Measurements from ENCODE around the gene PFKP.

Gene PFKP

GRCh38 chr10:3145366-3145765 is 78.0 kb downstream of the PFKP start:
- no peak overlapping the region for H3K4me3 ChIP-seq (ENCODE audit: low read length)
- H3K79me2 ChIP-seq (ENCODE audit: control insufficient read depth, low read length): no peaks in the 10 kb centered on the region
- no peaks in the 10 kb centered on the region for H3K9me3 ChIP-seq (ENCODE audit: control insufficient read depth, insufficient read depth, low read length)
- H3K4me2 ChIP-seq (ENCODE audit: low read length): no peak overlapping the region
- no peaks in the 10 kb centered on the region for H3K27me3 ChIP-seq (ENCODE audit: control insufficient read depth, low read length)
- H3F3A ChIP-seq (ENCODE audit: control insufficient read depth, insufficient read depth): 0 out of 2 replicates have a peak, but pooled peaks cover 4% of the 10 kb centered on the region
- H3K4me1 ChIP-seq (ENCODE audit: control insufficient read depth, low read length): no peaks in the 10 kb centered on the region
- no peaks in the 10 kb centered on the region for H3K9me2 ChIP-seq (replicated peaks; ENCODE audit: control insufficient read depth, low read length)
- H3K27ac ChIP-seq (ENCODE audit: low read depth, low read length): no peak overlapping the region
- H4K20me1 ChIP-seq (ENCODE audit: control insufficient read depth, insufficient read depth, low read depth, low read length): no peaks in the 10 kb centered on the region
- H3K36me3 ChIP-seq (ENCODE audit: control insufficient read depth, low read length): peaks cover 70% of the 10 kb centered on the region
- TF ChIP-seq EZH2phosphoT487 (IDR thresholded peaks at IDR 0.05; ENCODE audit: borderline replicate concordance, low read length): no peak
- TF ChIP-seq CTCF (IDR thresholded peaks at IDR 0.05; ENCODE audit: low read depth, low read length, poor library complexity, severe bottlenecking): no peak

GRCh38 chr10:3146289-3146688 is 78.9 kb downstream of the PFKP start:
- no peaks in the 10 kb centered on the region for H3K79me2 ChIP-seq (ENCODE audit: control insufficient read depth, low read length)
- H3K9me2 ChIP-seq (replicated peaks; ENCODE audit: control insufficient read depth, low read length): no peaks in the 10 kb centered on the region
- H3K9me3 ChIP-seq (ENCODE audit: control insufficient read depth, insufficient read depth, low read length): no peaks in the 10 kb centered on the region
- H3K4me1 ChIP-seq (ENCODE audit: control insufficient read depth, low read length): no peaks in the 10 kb centered on the region
- no peak for TF ChIP-seq CTCF (IDR thresholded peaks at IDR 0.05; ENCODE audit: low read depth, low read length, poor library complexity, severe bottlenecking)
- TF ChIP-seq EZH2phosphoT487 (IDR thresholded peaks at IDR 0.05; ENCODE audit: borderline replicate concordance, low read length): no peak
- H3F3A ChIP-seq (ENCODE audit: control insufficient read depth, insufficient read depth): no peaks in the 10 kb centered on the region
- no peaks in the 10 kb centered on the region for H3K27me3 ChIP-seq (ENCODE audit: control insufficient read depth, low read length)
- peaks cover 69% of the 10 kb centered on the region for H3K36me3 ChIP-seq (ENCODE audit: control insufficient read depth, low read length)
- no peak overlapping the region for H3K4me2 ChIP-seq (ENCODE audit: low read length)
- no peaks in the 10 kb centered on the region for H4K20me1 ChIP-seq (ENCODE audit: control insufficient read depth, insufficient read depth, low read depth, low read length)
- H3K27ac ChIP-seq (ENCODE audit: low read depth, low read length): no peak overlapping the region
- no peak overlapping the region for H3K4me3 ChIP-seq (ENCODE audit: low read length)

- Histone ChIP-seq H3K4me2 (ENCODE audit: low read length) (no peak overlapping the region), H3K27ac (ENCODE audit: low read depth, low read length) (no peak overlapping the region), H3K9me2 (replicated peaks; ENCODE audit: control insufficient read depth, low read length) (no peaks in the 10 kb centered on the region), H3K4me1 (ENCODE audit: control insufficient read depth, low read length) (no peaks in the 10 kb centered on the region), H3K79me2 (ENCODE audit: control insufficient read depth, low read length) (no peaks in the 10 kb centered on the region), H3K27me3 (ENCODE audit: control insufficient read depth, low read length) (no peaks in the 10 kb centered on the region), H3K36me3 (ENCODE audit: control insufficient read depth, low read length) (peaks cover 65% of the 10 kb centered on the region), H3F3A (ENCODE audit: control insufficient read depth, insufficient read depth) (no peaks in the 10 kb centered on the region), H3K4me3 (ENCODE audit: low read length) (no peak overlapping the region), H3K9me3 (ENCODE audit: control insufficient read depth, insufficient read depth, low read length) (no peaks in the 10 kb centered on the region), H4K20me1 (ENCODE audit: control insufficient read depth, insufficient read depth, low read depth, low read length) (no peaks in the 10 kb centered on the region)
- TF ChIP-seq CTCF (IDR thresholded peaks at IDR 0.05; ENCODE audit: low read depth, low read length, poor library complexity, severe bottlenecking) (no peak), EZH2phosphoT487 (IDR thresholded peaks at IDR 0.05; ENCODE audit: borderline replicate concordance, low read length) (no peak)
These were observed 79.9 kb downstream of the PFKP start for GRCh38 chr10:3147117-3147820.

All from DOHH2 (cell line).